Body of pancreas (tissue), 4 donors: ENCODE data around the gene SRPK1.
"Not testable (repeated sequence)": the region's sequence is repeated elsewhere in the genome, so short reads cannot be mapped to it uniquely, and the experiment has no call there.

Experiments used
- CTCF ChIP-seq, 7 experiments: fragments of 450-650 bp in 4 of 7; fragments of 200-600 bp in 3 of 7; sonication (generic) in 3 of 7; IDR thresholded peaks; one replicate each; pipeline ENCODE4 v1.5.1; 2016 to 2019; ENCODE audit warnings: antibody characterized with exemption in 7 of 7
- POLR2A ChIP-seq, 3 donors: fragments of 450-650 bp; IDR thresholded peaks; one replicate each; pipeline ENCODE4 v1.6.1; 2016; ENCODE audit warnings: antibody characterized with exemption in 3 of 3, mild to moderate bottlenecking in 2 of 3

- not testable (repeated sequence) for TF ChIP-seq CTCF, POLR2A (IDR thresholded peaks at IDR 0.05)
These were observed 12.0 kb downstream of the SRPK1 start for GRCh38 chr6:35908753-35909401.
